ENCODE results near the gene SATL1.
"Not testable (repeated sequence)": the region's sequence is repeated elsewhere in the genome, so short reads cannot be mapped to it uniquely, and the experiment has no call there.

The SATL1 gene

GRCh38 chrX:85109235-85109634 lies 134.3 kb downstream of the SATL1 start:
- DNase-seq (ENCODE audit: low read depth), result no peak

- DNase-seq (ENCODE audit: low read depth), result no peak
Observed at GRCh38 chrX:85108165-85108564, 135.4 kb downstream of the SATL1 start.

GRCh38 chrX:85107407-85107806 lies 136.2 kb downstream of the SATL1 start:
- DNase-seq (ENCODE audit: low read depth), result no peak

- DNase-seq (ENCODE audit: low read depth), result no peak
Observed at GRCh38 chrX:85089321-85089840, 154.2 kb downstream of the SATL1 start.

- DNase-seq (ENCODE audit: low read depth), result no peak
Observed at GRCh38 chrX:85084770-85085393, 158.7 kb downstream of the SATL1 start.

GRCh38 chrX:85077247-85077646 lies 166.3 kb downstream of the SATL1 start:
- not testable (repeated sequence) for DNase-seq (ENCODE audit: low read depth)

- DNase-seq (ENCODE audit: low read depth), result no peak
Observed at GRCh38 chrX:85065512-85066198, 177.9 kb downstream of the SATL1 start.

GRCh38 chrX:85052636-85053343 lies 190.8 kb downstream of the SATL1 start:
- DNase-seq (ENCODE audit: low read depth), result no peak

- DNase-seq (ENCODE audit: low read depth), result no peak
Observed at GRCh38 chrX:85052205-85052604, 191.4 kb downstream of the SATL1 start.

- no peak for DNase-seq (ENCODE audit: low read depth)
Observed at GRCh38 chrX:85051627-85052026, 192.0 kb downstream of the SATL1 start.

Data from activated gamma-delta T cell treated with anti-CD3 and anti-CD28 coated beads, Interleukin-2, amount 50 U/mL, for 16 hours (primary cell).